ENCODE results near the gene KCNK10.

The KCNK10 gene

DNA sequence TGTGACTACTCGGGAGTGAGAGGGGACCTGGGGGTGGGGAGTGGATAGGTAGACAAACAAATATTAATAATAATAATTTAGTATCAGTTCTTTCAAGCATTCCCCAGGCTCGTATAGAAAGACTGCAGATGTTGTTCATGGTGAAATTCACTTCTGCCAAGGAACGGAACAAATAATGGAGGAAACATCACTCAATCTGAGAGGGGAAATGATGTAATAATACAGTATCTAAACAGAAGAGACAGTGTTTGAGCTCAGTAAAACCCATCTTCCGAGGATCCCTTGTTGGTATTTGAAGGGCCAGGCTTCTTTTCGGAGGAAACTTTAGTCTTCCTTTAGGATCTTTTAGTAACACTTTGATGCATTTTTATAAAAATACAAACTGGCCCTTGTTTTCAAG lies 114.2 kb downstream of the KCNK10 start:
- Histone ChIP-seq H3K36me3 (ENCODE audit: control insufficient read depth in 1 of 2, insufficient read depth in 2 of 2, low read length in 2 of 2) (peaks cover 0 to 3% of the 10 kb centered on the region in 2 donors), H3K27me3 (ENCODE audit: control insufficient read depth in 1 of 2, insufficient read depth in 2 of 2, low read length in 2 of 2) (no peaks in the 10 kb centered on the region), H3K4me1 (ENCODE audit: control insufficient read depth in 1 of 2, insufficient read depth in 2 of 2, low read length in 2 of 2) (no peaks in the 10 kb centered on the region), H3K4me3 (ENCODE audit: low read depth in 1 of 2, low read length in 2 of 2) (no peak overlapping the region), H3K9me3 (ENCODE audit: control insufficient read depth in 1 of 2, low read length in 2 of 2) (no peaks in the 10 kb centered on the region), H3K27ac (ENCODE audit: low read depth, low read length) (no peak overlapping the region), H3K9ac (ENCODE audit: low read depth in 1 of 2, low read length in 2 of 2) (no peak overlapping the region)

DNA sequence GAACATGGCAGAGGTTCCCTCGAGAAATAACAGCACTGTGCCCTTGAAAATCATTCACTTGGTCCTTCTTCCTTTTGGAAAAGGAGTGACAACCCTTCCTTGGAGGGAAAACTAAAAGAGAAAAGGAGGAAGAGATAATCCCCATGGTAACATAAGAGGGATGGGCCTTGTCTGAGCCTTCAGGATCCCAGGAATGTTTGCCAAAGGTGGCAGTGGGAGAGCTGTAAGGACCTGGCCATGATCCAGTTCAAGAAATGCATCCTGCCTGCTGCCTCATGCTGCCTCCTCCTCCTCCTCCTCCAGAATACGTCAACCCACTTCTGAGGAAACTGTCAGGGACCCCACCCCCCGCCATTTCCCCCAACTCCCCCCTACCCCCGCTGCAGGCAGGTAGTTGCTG lies 118.8 kb downstream of the KCNK10 start:
- Histone ChIP-seq H3K4me3 (ENCODE audit: low read depth in 1 of 2, low read length in 2 of 2) (no peak overlapping the region), H3K36me3 (ENCODE audit: control insufficient read depth in 1 of 2, insufficient read depth in 2 of 2, low read length in 2 of 2) (no peaks in the 10 kb centered on the region), H3K27me3 (ENCODE audit: control insufficient read depth in 1 of 2, insufficient read depth in 2 of 2, low read length in 2 of 2) (no peaks in the 10 kb centered on the region), H3K27ac (ENCODE audit: low read depth, low read length) (no peak overlapping the region), H3K9me3 (ENCODE audit: control insufficient read depth in 1 of 2, low read length in 2 of 2) (no peaks in the 10 kb centered on the region), H3K4me1 (ENCODE audit: control insufficient read depth in 1 of 2, insufficient read depth in 2 of 2, low read length in 2 of 2) (no peaks in the 10 kb centered on the region), H3K9ac (ENCODE audit: low read depth in 1 of 2, low read length in 2 of 2) (no peak overlapping the region)

DNA sequence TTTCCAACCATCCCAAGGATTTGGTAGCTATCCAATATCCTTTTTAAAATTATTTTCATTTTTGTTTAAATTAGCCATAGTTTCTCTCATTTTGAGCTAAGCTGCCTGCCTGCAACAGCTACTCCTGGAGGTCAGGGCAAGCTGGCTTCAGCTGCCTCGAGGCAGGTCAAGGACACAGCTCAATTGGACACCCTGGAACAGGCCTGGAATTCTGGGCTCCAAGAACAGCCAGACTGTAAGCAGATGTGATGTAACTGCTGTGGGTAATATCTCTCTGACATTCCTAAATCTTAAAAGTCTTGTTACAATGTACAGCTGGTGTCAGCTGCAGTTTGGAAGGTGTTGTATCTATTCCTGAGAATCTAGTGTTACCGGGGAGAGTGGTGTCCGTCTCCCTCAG lies 119.8 kb downstream of the KCNK10 start:
- H3K27ac ChIP-seq (ENCODE audit: low read depth, low read length) = no peak overlapping the region
- H3K4me1 ChIP-seq (ENCODE audit: control insufficient read depth in 1 of 2, insufficient read depth in 2 of 2, low read length in 2 of 2) = no peaks in the 10 kb centered on the region

DNA sequence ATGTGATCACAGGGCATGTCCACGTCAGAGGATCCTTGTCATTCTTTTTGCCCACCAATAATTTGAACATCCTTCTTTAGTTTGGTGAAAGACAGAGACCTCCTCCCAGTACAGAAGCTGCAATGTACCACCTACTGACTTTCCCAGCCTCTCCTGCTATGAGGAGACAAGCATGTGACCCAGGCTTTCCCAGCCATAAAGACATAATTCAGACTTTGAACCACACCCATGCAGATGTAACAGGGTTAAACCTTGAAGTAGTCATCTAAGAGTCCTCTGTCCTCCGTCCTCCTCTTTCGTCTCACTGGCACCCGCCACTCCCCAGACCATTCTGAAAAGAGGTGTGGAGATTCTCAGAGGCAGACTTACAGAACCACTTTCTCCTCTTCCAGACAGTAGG lies 120.8 kb downstream of the KCNK10 start:
- H3K27ac ChIP-seq (ENCODE audit: low read depth, low read length) = no peak overlapping the region
- H3K27me3 ChIP-seq (ENCODE audit: control insufficient read depth in 1 of 2, insufficient read depth in 2 of 2, low read length in 2 of 2) = peaks cover 0 to 3% of the 10 kb centered on the region in 2 donors
- no peaks in the 10 kb centered on the region for H3K9me3 ChIP-seq (ENCODE audit: control insufficient read depth in 1 of 2, low read length in 2 of 2)
- no peak overlapping the region for H3K4me3 ChIP-seq (ENCODE audit: low read depth in 1 of 2, low read length in 2 of 2)
- H3K36me3 ChIP-seq (ENCODE audit: control insufficient read depth in 1 of 2, insufficient read depth in 2 of 2, low read length in 2 of 2) = no peaks in the 10 kb centered on the region
- H3K9ac ChIP-seq (ENCODE audit: low read depth in 1 of 2, low read length in 2 of 2) = no peak overlapping the region
- H3K4me1 ChIP-seq (ENCODE audit: control insufficient read depth in 1 of 2, insufficient read depth in 2 of 2, low read length in 2 of 2) = no peaks in the 10 kb centered on the region

More for the DNA sequence above, 119.8 kb downstream of the KCNK10 start:
- Histone ChIP-seq H3K36me3 (ENCODE audit: control insufficient read depth in 1 of 2, insufficient read depth in 2 of 2, low read length in 2 of 2) (no peaks in the 10 kb centered on the region), H3K27me3 (ENCODE audit: control insufficient read depth in 1 of 2, insufficient read depth in 2 of 2, low read length in 2 of 2) (no peaks in the 10 kb centered on the region), H3K4me3 (ENCODE audit: low read depth in 1 of 2, low read length in 2 of 2) (no peak overlapping the region), H3K9ac (ENCODE audit: low read depth in 1 of 2, low read length in 2 of 2) (no peak overlapping the region), H3K9me3 (ENCODE audit: control insufficient read depth in 1 of 2, low read length in 2 of 2) (no peaks in the 10 kb centered on the region)

DNA sequence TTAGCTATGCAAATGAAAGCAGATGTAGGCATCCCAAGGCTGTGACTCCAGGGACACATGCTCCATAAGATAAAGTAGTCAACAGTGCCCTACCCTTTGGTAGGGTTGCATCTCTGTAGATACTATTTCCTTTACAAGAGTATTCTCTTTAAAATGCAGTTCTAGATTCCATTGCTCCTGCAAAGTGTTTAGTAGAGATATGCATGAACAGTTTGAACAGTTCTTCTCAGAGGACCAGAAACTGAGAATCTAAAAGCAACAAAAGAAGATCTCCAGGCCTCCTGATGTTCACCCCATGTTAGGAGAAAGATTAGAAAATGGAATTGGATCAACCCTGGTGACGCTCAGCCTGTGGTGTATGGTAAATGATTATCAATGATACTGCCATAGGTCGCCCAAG lies 121.2 kb downstream of the KCNK10 start:
- Histone ChIP-seq H3K27me3 (ENCODE audit: control insufficient read depth in 1 of 2, insufficient read depth in 2 of 2, low read length in 2 of 2) (peaks cover 0 to 3% of the 10 kb centered on the region in 2 donors), H3K36me3 (ENCODE audit: control insufficient read depth in 1 of 2, insufficient read depth in 2 of 2, low read length in 2 of 2) (no peaks in the 10 kb centered on the region), H3K4me1 (ENCODE audit: control insufficient read depth in 1 of 2, insufficient read depth in 2 of 2, low read length in 2 of 2) (no peaks in the 10 kb centered on the region), H3K9ac (ENCODE audit: low read depth in 1 of 2, low read length in 2 of 2) (no peak overlapping the region), H3K9me3 (ENCODE audit: control insufficient read depth in 1 of 2, low read length in 2 of 2) (no peaks in the 10 kb centered on the region), H3K27ac (ENCODE audit: low read depth, low read length) (no peak overlapping the region), H3K4me3 (ENCODE audit: low read depth in 1 of 2, low read length in 2 of 2) (no peak overlapping the region)

DNA sequence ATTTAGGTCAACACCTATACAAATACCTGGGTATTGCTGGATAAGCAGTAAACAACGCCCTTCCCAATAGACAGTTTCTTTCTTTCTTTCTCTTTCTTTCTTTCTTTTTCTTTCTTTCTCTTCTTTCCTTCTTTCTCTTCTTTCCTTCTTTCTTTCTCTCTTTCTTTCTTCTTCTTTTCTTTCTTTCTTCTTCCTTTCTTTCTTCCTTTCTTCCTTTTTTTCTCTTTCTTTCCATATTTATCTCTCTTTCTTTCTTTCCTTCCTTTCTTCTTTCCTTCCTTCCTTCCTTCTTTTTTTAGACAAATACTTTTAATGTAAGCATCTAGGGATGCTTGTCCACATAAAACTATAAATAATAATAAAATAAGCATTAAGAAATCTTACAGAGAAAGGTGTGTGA lies 123.2 kb downstream of the KCNK10 start:
- Histone ChIP-seq H3K4me1 (ENCODE audit: control insufficient read depth in 1 of 2, insufficient read depth in 2 of 2, low read length in 2 of 2) (peaks cover 0 to 3% of the 10 kb centered on the region in 2 donors), H3K27me3 (ENCODE audit: control insufficient read depth in 1 of 2, insufficient read depth in 2 of 2, low read length in 2 of 2) (peaks cover 0 to 3% of the 10 kb centered on the region in 2 donors), H3K36me3 (ENCODE audit: control insufficient read depth in 1 of 2, insufficient read depth in 2 of 2, low read length in 2 of 2) (no peaks in the 10 kb centered on the region), H3K9me3 (ENCODE audit: control insufficient read depth in 1 of 2, low read length in 2 of 2) (no peaks in the 10 kb centered on the region), H3K9ac (ENCODE audit: low read depth in 1 of 2, low read length in 2 of 2) (no peak overlapping the region), H3K4me3 (ENCODE audit: low read depth in 1 of 2, low read length in 2 of 2) (no peak overlapping the region), H3K27ac (ENCODE audit: low read depth, low read length) (no peak overlapping the region)

DNA sequence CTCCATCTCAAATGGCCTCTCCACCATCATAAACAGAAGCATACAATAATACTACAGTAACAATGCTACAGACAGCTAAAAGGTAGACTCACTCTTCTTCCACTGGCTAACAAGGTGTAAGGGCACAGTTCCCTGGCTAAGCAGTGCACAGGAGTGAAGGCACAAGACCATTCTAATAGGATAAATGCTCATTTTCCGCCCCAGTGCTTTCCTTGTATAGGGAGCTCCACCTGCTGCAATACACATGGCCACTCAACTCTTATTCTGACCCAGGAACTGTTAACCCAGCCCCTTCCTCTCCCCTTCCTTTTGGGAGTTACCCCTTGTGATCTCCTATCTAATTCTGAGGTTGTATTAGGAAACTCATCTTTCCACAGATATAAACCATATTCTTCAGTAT lies 124.6 kb downstream of the KCNK10 start:
- no peaks in the 10 kb centered on the region for H3K36me3 ChIP-seq (ENCODE audit: control insufficient read depth in 1 of 2, insufficient read depth in 2 of 2, low read length in 2 of 2)
- H3K9me3 ChIP-seq (ENCODE audit: control insufficient read depth in 1 of 2, low read length in 2 of 2) = no peaks in the 10 kb centered on the region
- H3K4me3 ChIP-seq (ENCODE audit: low read depth in 1 of 2, low read length in 2 of 2) = no peak overlapping the region
- no peak overlapping the region for H3K9ac ChIP-seq (ENCODE audit: low read depth in 1 of 2, low read length in 2 of 2)
- H3K27ac ChIP-seq (ENCODE audit: low read depth, low read length) = no peak overlapping the region
- H3K27me3 ChIP-seq (ENCODE audit: control insufficient read depth in 1 of 2, insufficient read depth in 2 of 2, low read length in 2 of 2) = peaks cover 0 to 3% of the 10 kb centered on the region in 2 donors
- peaks cover 0 to 9% of the 10 kb centered on the region in 2 donors for H3K4me1 ChIP-seq (ENCODE audit: control insufficient read depth in 1 of 2, insufficient read depth in 2 of 2, low read length in 2 of 2)

DNA sequence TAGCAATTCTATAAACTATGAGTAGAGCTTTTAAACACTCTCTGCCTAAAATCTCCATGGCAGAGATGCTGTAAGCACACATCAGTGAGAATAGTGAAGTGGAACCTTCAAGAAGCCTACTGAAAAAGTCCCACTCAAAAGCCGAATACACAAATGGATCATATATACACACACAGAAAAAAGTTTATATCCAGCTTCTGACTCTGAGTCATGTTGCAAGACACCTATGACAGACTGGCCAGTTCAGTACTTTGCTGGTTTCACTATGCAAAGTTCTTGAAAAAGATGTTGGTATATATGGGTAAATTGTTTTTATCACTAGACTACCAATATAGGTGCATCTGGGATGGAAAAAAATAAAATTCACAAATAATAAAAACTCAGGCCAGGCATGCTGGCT lies 126.1 kb downstream of the KCNK10 start:
- Histone ChIP-seq H3K4me1 (ENCODE audit: control insufficient read depth in 1 of 2, insufficient read depth in 2 of 2, low read length in 2 of 2) (peaks cover 0 to 9% of the 10 kb centered on the region in 2 donors), H3K36me3 (ENCODE audit: control insufficient read depth in 1 of 2, insufficient read depth in 2 of 2, low read length in 2 of 2) (no peaks in the 10 kb centered on the region), H3K9ac (ENCODE audit: low read depth in 1 of 2, low read length in 2 of 2) (no peak overlapping the region), H3K9me3 (ENCODE audit: control insufficient read depth in 1 of 2, low read length in 2 of 2) (no peaks in the 10 kb centered on the region), H3K27me3 (ENCODE audit: control insufficient read depth in 1 of 2, insufficient read depth in 2 of 2, low read length in 2 of 2) (peaks cover 0 to 3% of the 10 kb centered on the region in 2 donors), H3K27ac (ENCODE audit: low read depth, low read length) (no peak overlapping the region), H3K4me3 (ENCODE audit: low read depth in 1 of 2, low read length in 2 of 2) (no peak overlapping the region)

DNA sequence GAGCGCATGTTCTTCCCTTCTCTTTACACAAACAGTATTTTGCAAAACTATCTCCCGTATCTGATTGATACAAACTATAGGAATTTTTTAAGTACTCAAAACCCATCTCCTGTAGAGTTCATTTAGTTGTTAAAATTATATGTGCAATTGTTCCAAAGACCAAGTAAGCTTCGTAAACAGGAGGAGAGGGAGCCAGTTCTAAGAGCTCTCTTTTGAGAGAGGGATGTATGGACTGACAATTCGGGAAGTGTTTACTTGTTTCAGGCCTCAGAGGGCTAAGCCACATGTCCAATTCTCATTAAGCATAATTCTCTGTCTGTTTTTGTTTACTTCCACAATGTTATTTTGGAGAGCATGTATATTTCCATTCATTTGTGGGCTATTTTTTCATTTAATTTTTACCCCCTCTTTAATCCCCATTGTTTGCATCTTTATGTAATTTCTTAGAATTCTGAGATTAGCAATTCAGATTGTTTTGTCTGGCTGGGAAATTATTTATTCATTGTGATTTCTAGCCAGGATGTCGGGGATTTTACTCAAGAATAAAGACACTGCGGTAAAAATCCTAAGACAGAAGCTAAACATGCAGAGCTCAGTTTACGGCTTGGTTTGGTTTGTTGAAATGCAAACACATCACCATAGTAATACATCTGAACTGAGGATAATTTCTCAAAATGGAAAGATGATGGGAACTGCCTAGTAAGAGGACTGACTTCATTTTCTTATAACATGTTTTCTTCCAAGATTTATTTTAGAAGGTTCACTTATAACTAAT lies 126.8 kb downstream of the KCNK10 start:
- Histone ChIP-seq H3K4me3 (ENCODE audit: low read depth in 1 of 2, low read length in 2 of 2) (no peak overlapping the region), H3K27me3 (ENCODE audit: control insufficient read depth in 1 of 2, insufficient read depth in 2 of 2, low read length in 2 of 2) (peaks cover 0 to 3% of the 10 kb centered on the region in 2 donors), H3K27ac (ENCODE audit: low read depth, low read length) (no peak overlapping the region), H3K36me3 (ENCODE audit: control insufficient read depth in 1 of 2, insufficient read depth in 2 of 2, low read length in 2 of 2) (no peaks in the 10 kb centered on the region), H3K9ac (ENCODE audit: low read depth in 1 of 2, low read length in 2 of 2) (no peak overlapping the region), H3K4me1 (ENCODE audit: control insufficient read depth in 1 of 2, insufficient read depth in 2 of 2, low read length in 2 of 2) (peaks cover 0 to 9% of the 10 kb centered on the region in 2 donors), H3K9me3 (ENCODE audit: control insufficient read depth in 1 of 2, low read length in 2 of 2) (no peaks in the 10 kb centered on the region)

DNA sequence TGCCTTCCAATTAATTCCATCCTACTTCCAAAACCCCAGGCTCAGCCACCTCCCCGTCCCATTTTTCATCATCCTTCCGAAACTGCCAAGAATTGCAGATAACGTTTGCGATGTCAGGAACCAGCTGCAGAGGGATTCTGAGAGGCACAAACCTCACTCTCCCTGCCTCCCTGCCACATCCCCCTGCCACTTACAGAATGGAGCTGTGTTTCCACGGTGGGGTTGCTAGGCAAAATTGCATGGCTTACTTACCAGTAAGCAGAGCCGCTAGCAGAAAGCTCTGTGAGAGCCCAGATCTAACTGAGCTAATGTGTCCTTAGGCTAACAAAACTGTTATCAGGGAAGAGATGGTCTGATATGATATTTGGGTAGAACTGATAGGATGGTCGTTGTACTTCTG lies 127.4 kb downstream of the KCNK10 start:
- Histone ChIP-seq H3K27me3 (ENCODE audit: control insufficient read depth in 1 of 2, insufficient read depth in 2 of 2, low read length in 2 of 2) (peaks cover 0 to 3% of the 10 kb centered on the region in 2 donors), H3K4me3 (ENCODE audit: low read depth in 1 of 2, low read length in 2 of 2) (no peak overlapping the region), H3K9me3 (ENCODE audit: control insufficient read depth in 1 of 2, low read length in 2 of 2) (no peaks in the 10 kb centered on the region), H3K4me1 (ENCODE audit: control insufficient read depth in 1 of 2, insufficient read depth in 2 of 2, low read length in 2 of 2) (peaks cover 0 to 9% of the 10 kb centered on the region in 2 donors), H3K9ac (ENCODE audit: low read depth in 1 of 2, low read length in 2 of 2) (no peak overlapping the region), H3K27ac (ENCODE audit: low read depth, low read length) (no peak overlapping the region), H3K36me3 (ENCODE audit: control insufficient read depth in 1 of 2, insufficient read depth in 2 of 2, low read length in 2 of 2) (no peaks in the 10 kb centered on the region)
